Spinal cord (tissue), 10 donors: ENCODE measurements around the gene EDA. TPM values are rescaled to one million over a fixed set of nuclear protein-coding genes. Genes with fewer than 3 reads are reported as not detected.

Experiments
- DNase-seq, 6 donors: peaks; one replicate each; pipeline versions ENCODE4 v3.0.0 to v3.0.0-alpha.2; 2013 to 2015; ENCODE audit warnings: low spot score in 6 of 6, low read depth in 4 of 6
- H3K27ac ChIP-seq: one replicate; pipeline ENCODE4 v1.5.1; 2013; ENCODE audit warnings: low read depth, low read length, control low read depth
- H3K27me3 ChIP-seq: one replicate; pipeline ENCODE4 v1.6.1; 2013; ENCODE audit warnings: low read length; ENCODE audit not compliant: control insufficient read depth, insufficient read depth
- H3K36me3 ChIP-seq: one replicate; pipeline ENCODE4 v1.6.1; 2013; ENCODE audit warnings: low read length; ENCODE audit not compliant: control insufficient read depth, insufficient read depth
- H3K4me1 ChIP-seq: one replicate; pipeline ENCODE4 v1.6.1; 2013; ENCODE audit warnings: low read length; ENCODE audit not compliant: control insufficient read depth, insufficient read depth
- H3K4me3 ChIP-seq: one replicate; pipeline ENCODE4 v1.5.1; 2013; ENCODE audit warnings: low read depth, low read length, control low read depth
- H3K9me3 ChIP-seq: one replicate; pipeline ENCODE4 v1.6.1; 2013; ENCODE audit warnings: low read length; ENCODE audit not compliant: control insufficient read depth, insufficient read depth
- WGBS: methylation state at CpG from one replicate; pipeline ENCODE4 v1.1.5; 2013; ENCODE audit warnings: missing lambda C conversion rate; ENCODE audit not compliant: insufficient coverage; 5-methylcytosine and 5-hydroxymethylcytosine counted together
- polyA plus RNA-seq, 2 donors: library from polyadenylated mRNA; unstranded; fragments of 120-200 nt; gene quantifications; one replicate each; pipeline ENCODE4 v1.2.1, GENCODE V29; 2013; ENCODE audit not compliant: insufficient read length in 2 of 2
- total RNA-seq, 2 donors: library from RNA; depleted of rRNA in 1 of 2; stranded (reverse); fragments of 120-200 nt in 1 of 2; fragments of >200 nt in 1 of 2; gene quantifications; one replicate each; pipeline versions ENCODE4 v1.2.3 to v1.2.4, GENCODE V29; 2013 to 2014
- donor health status: healthy.

EDA gene
- total and polyA plus RNA-seq, 4 donors, result 3.5 to 15.2 (median 6.9) TPM

DNA sequence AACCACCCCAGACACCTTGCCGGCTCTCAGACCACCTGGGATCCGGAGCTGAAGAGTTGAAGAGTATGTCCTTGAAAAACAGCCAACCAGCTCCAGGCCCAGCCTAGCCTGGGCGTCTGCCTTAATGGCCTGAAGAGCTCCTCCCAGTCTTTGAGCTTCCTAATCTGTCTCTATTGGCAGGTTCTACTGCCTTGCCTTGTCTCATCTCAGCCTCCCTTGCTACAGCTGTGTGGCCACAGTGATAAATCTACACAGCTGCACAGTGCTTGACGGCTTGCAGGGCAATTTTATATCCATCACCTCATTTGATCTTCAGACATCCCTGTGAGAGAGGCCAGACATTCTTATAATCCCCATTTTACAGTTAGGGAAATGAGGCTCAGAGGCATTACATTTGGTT is 413.9 kb downstream of the EDA start:
- Histone ChIP-seq H3K27me3 (no peaks in the 10 kb centered on the region), H3K36me3 (no peaks in the 10 kb centered on the region), H3K4me3 (no peak overlapping the region), H3K27ac (no peak overlapping the region), H3K4me1 (no peaks in the 10 kb centered on the region), H3K9me3 (no peaks in the 10 kb centered on the region)
- DNase-seq, result no peak
- WGBS, result 60% methylated on average over 3 of the region's 4 CpGs

DNA sequence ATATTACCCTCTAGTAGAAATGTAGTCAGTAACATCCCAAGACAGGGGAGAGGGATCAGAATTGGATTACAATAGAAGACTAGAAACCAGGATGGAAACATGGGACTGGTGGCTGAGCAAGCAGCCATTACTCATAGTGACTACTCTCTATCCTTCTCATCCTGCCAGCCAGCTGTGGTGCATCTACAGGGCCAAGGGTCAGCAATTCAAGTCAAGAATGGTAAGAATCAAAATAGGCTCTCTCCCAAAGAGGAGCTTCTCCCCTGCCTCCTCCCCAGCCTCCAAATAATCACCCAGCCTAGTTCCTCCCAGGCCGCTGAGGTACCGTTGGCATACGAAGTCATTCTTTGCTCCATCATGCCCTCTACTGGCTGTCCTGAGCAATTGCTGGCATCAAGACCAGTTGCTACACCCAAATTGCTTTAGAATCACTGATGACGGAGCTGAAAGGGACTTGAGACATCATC is 414.4 kb downstream of the EDA start:
- DNase-seq, result peak in 2 of 6 donors; percentile 76 to 77
- Histone ChIP-seq H3K4me3 (no peak overlapping the region), H3K4me1 (no peaks in the 10 kb centered on the region), H3K27ac (no peak overlapping the region), H3K36me3 (no peaks in the 10 kb centered on the region), H3K27me3 (no peaks in the 10 kb centered on the region), H3K9me3 (no peaks in the 10 kb centered on the region)
- WGBS, result 4% methylated on average over 3 of the region's 4 CpGs

DNA sequence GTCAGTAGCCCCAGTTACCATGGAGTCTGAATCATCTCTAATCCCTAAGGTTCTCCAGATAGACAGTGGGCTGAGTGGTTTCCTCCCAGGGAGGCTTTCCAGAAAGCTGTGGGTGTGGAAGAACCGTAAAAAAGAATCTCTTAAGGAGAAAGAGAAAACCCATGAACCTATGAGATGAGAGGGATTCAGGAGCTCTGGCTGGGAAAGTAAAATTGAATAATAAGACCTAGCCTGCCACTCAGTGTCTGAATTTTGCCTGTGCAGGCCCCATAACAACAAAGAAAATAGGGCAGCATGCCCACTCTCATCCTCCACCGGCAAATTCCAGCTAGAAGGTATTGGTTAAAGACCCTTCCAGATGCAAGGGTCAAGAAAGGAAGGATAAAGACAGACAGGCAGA is 416.9 kb downstream of the EDA start:
- no peak overlapping the region for H3K4me3 ChIP-seq
- H3K36me3 ChIP-seq, result no peaks in the 10 kb centered on the region
- H3K4me1 ChIP-seq, result no peaks in the 10 kb centered on the region
- H3K27ac ChIP-seq, result no peak overlapping the region
- H3K9me3 ChIP-seq, result no peaks in the 10 kb centered on the region
- DNase-seq, result peak in 2 of 6 donors; percentile 56 to 73
- 29% methylated on average over 1 of the region's 2 CpGs for WGBS
- no peaks in the 10 kb centered on the region for H3K27me3 ChIP-seq

DNA sequence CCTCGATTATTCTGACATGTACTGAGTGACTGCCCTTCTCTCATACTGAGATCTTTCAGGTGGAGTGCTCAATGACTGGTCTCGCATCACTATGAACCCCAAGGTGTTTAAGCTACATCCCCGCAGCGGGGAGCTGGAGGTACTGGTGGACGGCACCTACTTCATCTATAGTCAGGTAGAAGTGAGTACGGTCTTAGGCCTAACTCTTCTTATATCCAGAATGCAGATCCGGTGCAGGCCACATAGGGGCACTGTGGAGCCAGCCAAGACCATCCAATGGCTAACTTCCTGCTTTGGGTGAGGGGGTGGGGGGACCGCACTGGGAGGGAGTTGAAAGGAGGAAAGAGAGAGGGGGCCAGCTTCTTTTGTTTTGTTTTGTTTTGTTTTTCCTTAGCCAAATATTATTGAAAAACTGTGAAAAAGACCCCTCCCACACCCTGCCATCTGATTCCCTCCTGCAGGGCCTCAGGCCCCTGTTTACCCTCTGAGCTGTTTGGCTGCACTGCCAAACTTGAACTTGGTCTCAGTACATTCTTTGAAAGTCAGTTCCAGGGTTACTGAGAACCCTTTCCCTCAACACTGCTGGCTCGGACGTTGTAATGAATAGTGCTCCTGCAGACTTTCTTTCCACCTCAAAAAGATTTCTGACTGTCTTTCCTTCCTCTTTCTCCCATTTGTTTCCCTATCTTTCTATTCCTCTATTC is 417.6 kb downstream of the EDA start:
- no peaks in the 10 kb centered on the region for H3K9me3 ChIP-seq
- no peak overlapping the region for H3K27ac ChIP-seq
- H3K36me3 ChIP-seq, result no peaks in the 10 kb centered on the region
- 46% methylated on average over 6 of the region's 10 CpGs for WGBS
- DNase-seq, result peak in 2 of 6 donors; percentile 27 to 62
- no peaks in the 10 kb centered on the region for H3K4me1 ChIP-seq
- H3K27me3 ChIP-seq, result no peaks in the 10 kb centered on the region
- no peak overlapping the region for H3K4me3 ChIP-seq

DNA sequence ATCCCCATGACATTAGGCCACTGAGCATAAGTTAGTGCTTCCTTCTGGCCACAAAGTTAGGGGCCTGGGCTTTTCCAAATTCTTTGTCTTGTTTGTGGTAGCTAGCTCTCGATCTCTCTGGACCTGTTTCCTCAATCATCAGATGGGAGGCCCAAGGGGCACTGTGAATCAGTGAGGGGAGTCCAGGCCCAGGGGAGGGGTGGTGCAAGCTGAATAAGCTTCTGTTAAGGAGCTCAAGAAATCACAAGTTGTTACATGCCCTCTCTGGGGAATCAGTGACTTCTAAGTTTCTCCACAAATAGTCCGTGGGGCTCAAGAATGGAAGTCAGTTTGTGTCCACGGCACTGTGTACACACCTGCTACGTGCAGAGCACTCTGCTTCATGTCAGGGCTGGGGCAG is 418.7 kb downstream of the EDA start:
- WGBS, result 42% methylated on average over 4 of the region's 4 CpGs

DNA sequence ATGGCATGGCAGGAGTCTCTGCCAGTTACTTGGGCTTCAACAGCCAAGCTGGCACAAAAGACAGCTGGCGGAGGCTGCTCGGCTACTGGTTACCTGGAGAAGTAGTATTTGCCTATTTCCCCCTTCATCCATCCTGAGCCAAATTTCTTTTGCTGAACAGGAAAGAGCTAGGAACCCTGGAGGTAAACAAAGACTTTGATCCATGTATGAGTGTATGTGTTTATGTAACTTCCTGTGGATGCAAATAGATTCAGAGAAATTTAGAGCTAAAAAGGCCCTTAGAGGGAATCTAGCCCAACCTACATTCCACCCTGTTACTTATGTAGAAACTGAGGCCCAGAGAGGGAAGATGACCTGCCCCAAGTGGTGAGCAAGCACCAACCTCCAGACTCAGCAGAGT is 422.6 kb downstream of the EDA start:
- Histone ChIP-seq H3K27me3 (no peaks in the 10 kb centered on the region), H3K36me3 (no peaks in the 10 kb centered on the region), H3K4me3 (no peak overlapping the region), H3K27ac (no peak overlapping the region), H3K9me3 (no peaks in the 10 kb centered on the region), H3K4me1 (peaks cover 3% of the 10 kb centered on the region)
- WGBS, result no CpG with 5 or more reads among the region's 2 CpGs
- DNase-seq, result no peak

More for the DNA sequence above, 418.7 kb downstream of the EDA start:
- no peaks in the 10 kb centered on the region for H3K36me3 ChIP-seq
- no peak for DNase-seq
- no peak overlapping the region for H3K4me3 ChIP-seq
- H3K4me1 ChIP-seq, result peaks cover 3% of the 10 kb centered on the region
- H3K27ac ChIP-seq, result no peak overlapping the region
- no peaks in the 10 kb centered on the region for H3K27me3 ChIP-seq
- H3K9me3 ChIP-seq, result no peaks in the 10 kb centered on the region

DNA sequence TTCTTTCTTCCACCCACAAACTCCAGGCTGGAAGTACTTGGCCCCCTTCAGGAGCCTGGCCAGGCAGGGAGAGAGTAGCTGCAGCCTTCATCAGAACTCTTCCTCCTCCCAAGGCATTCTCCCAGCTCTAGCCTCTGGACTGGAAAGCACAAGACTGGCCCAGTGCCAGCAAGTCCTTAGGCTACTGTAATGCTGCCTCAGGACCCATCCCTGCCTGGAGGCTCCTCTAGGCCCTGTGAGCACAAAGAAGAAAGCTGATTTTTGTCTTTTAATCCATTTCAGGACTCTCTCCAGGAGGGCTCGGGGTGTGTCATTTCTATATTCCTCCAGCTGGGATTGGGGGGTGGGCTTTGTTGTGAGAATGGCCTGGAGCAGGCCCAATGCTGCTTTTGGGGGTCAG is 423.0 kb downstream of the EDA start:
- Histone ChIP-seq H3K9me3 (no peaks in the 10 kb centered on the region), H3K36me3 (no peaks in the 10 kb centered on the region), H3K4me1 (peaks cover 3% of the 10 kb centered on the region), H3K27ac (no peak overlapping the region), H3K4me3 (no peak overlapping the region), H3K27me3 (no peaks in the 10 kb centered on the region)
- DNase-seq, result no peak
- WGBS, result no CpG with 5 or more reads among the region's 1 CpG

DNA sequence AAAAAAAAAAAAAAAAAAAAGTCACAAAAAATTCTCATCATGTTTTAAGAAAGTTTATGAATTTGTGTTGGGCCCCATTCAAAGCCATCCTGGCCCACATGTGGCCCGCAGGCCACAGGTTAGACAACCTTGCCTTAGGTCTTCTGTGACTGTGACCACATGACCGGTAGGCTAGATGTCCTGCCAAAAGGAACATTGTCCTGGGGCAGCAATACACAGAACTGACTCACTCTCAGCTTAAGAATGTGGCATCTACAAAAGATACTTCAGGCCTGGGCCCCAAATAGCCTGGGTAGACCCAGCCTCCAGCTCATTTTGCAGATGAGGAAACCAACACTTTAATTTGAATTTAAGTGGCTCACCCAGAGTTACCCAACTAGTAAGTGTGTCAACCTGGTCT is 423.8 kb downstream of the EDA start:
- Histone ChIP-seq H3K27ac (no peak overlapping the region), H3K4me1 (peaks cover 3% of the 10 kb centered on the region), H3K27me3 (no peaks in the 10 kb centered on the region), H3K36me3 (no peaks in the 10 kb centered on the region), H3K4me3 (no peak overlapping the region), H3K9me3 (no peaks in the 10 kb centered on the region)
- WGBS, result 71% methylated on average over 2 of the region's 2 CpGs
- DNase-seq, result no peak

DNA sequence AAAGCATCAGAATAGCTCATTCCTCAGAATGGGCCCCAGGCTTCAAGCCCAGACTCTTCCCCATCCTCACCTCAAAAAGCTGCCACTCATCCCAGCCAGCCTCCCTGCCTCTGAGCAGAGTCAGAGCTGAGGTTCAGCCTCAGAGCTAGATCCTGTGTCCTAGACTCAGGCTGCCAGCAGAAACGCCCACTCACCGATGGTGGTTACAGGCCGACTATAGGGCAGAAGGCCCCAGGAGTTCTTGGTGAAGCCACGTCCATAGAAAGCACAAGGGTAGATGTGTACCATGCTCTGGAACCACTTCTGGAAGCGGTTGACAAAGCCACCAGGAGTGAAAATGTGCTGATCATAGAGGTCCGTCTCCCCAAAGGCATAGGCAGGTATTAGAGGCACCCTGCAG is 426.1 kb downstream of the EDA start:
- no peaks in the 10 kb centered on the region for H3K27me3 ChIP-seq
- DNase-seq, result no peak
- WGBS, result 71% methylated on average over 6 of the region's 6 CpGs
- H3K9me3 ChIP-seq, result no peaks in the 10 kb centered on the region
- H3K36me3 ChIP-seq, result no peaks in the 10 kb centered on the region
- H3K27ac ChIP-seq, result no peak overlapping the region
- H3K4me1 ChIP-seq, result peaks cover 3% of the 10 kb centered on the region
- H3K4me3 ChIP-seq, result no peak overlapping the region
